GM19240 (cell line): Measurements from ENCODE around the gene NDUFA12.

Experiments used
- DNase-seq: peaks from one replicate; pipeline ENCODE4 v3.0.0; 2011; ENCODE audit warnings: low spot score; ENCODE audit not compliant: insufficient read length

The NDUFA12 gene

DNA sequence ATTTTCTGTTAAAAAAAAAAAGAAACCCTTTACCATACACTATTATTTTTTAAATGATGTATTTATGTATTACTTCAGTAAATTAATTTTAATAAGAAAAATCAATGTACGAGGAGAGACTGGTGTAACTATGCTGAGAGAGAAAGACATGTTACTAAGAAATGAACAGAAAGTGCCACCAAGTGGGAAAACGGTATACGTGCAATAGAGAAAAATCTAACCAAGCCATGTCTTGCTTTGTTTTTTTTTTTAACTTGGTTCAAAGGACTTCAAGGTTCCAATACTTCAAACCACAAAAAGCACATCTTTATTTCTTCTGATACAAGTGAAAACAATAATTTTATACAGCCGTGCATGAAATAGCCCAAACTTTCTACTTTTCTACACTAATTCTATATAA, 22.9 kb downstream of the NDUFA12 start:
- DNase-seq = no peak

DNA sequence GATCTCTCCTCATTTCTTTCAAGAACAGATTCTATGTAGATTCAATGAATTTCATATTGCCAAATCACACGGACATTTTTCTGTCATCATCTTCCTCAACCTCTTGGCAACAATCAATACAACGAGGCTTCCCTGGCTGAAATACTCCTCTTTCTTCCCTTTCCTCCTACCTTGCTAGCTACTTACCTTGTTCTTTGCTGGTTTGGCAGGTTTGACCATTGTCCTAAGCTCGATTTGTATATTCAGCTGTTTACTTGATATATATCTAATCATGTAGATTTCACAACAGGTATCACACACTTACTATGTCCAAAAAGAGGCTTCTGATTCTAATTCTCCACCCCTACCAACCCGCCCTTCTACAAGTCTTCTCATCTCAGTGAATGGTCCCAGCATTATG, 23.6 kb downstream of the NDUFA12 start:
- DNase-seq = no peak

DNA sequence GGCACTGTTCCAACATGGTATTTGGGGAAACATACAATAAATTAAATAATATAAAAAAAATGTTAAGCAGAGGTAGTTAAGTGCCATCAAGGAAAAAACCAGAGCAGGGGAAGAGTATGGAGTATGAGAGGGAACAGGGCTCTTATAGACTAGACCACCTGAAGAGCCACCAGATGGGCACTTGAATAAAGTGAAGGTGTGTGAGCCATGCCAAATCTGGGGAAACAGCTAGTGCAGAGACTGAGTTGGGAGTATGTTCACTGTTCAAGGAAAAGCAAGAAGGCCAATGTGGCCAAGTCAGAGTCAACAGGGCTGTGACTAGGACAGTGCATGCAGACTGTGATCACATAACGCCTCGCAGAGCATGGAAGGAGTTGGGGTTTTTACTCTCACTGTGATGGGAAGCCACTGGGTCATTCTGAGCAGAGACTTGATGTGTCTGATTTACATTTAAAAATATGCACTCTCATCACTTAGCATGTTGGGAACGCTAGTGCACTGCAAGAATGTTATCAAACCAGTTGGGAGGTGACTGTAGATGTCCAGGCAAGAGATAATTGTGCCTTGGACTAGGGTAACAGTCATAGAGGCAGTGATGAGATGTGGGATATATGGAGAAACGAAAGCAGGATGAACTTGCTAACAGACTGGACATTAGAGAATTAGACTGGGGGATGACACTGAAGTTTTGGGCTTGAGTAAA, 25.6 kb downstream of the NDUFA12 start:
- no peak for DNase-seq

DNA sequence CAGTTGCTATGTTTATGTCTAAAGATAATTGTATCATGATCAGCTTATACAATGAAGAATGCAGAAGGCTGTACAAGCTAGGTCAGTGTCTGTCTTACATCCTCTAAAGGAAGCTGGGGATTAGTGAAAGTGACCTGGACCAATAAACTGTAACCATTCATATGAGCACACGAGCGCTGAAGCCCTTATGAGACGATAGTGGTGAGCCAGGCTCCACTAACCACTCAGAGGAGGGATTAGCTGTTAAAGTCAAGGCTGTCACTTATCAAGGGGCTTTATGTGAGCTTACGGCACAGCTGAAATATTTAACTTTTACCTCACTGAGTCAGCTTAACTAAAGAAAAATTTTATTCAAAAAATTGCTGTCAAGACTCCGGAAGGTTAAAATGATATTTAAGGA, 30.3 kb downstream of the NDUFA12 start:
- no peak for DNase-seq

DNA sequence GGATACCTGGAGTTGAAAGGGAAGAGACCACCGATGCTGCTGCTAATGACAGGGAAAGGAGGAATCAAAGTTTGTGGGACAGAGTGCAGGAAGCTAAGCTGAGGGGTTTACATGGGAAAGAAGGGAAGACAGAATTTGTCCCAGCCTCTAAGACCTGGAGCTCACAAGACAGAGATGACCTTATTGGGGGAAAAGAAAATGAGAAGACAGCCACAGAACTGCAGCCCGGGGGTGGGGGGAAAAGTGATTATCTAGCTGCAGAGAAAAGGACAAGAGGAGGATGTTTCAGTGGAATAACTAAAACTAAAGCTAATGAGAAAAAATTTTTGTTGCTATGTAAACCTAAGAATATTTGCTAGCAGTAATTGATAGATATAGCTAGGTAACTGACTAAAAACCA, 30.7 kb downstream of the NDUFA12 start:
- DNase-seq = no peak

- DNase-seq = no peak
Observed at GRCh38 chr12:94971923-94972322, 31.6 kb downstream of the NDUFA12 start.

- DNase-seq = no peak
Observed at GRCh38 chr12:94970560-94970959, 32.9 kb downstream of the NDUFA12 start.

DNA sequence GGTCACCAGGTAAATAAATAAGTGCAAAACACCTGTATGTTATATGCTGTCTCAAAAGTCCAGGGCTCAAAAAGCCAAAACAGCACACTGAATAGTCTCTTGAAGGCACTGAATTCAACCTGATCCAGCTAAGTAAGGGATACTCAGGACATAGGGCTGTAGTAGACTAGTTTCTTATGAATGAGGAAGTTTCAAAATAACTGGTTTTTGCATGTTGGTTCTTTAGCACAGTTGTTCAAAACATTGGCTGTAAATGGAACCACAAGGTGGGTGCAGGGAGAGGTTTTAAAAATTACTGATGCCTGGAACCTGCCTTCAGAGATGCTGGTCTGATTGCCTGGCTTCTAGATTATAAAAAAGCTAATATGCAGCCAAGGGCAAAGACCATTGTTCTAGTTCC, 34.1 kb downstream of the NDUFA12 start:
- DNase-seq = no peak

DNA sequence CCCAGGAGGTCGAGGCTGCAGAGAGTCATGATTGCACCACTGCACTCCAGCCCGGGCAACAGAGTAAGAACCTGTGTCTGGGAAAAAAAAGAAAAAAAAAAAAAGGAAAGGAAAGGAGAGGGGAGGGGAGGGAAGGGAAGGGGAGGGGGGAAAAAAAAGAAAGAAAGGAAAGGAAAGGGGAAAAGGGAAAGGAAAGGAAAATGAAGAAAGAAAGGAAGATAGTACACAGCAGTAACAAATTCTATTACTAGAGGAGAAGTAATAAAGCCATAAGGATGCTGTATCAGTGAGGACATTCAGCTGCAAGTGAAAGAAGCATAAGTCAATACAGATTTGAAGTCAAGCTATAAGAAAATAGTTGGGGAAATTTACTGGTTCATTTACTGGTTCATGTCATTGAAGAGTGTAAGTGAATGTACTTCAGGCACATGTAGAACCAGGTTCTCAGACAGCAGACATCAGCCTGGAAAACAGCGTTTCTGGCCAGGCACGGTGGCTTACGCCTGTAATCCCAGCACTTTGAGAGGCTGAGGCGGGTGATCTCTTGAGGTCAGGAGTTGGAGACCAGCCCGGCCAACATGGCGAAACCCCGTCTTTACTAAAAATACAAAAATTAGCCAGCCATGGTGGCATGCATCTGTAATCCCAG, 37.4 kb downstream of the NDUFA12 start:
- no peak for DNase-seq

DNA sequence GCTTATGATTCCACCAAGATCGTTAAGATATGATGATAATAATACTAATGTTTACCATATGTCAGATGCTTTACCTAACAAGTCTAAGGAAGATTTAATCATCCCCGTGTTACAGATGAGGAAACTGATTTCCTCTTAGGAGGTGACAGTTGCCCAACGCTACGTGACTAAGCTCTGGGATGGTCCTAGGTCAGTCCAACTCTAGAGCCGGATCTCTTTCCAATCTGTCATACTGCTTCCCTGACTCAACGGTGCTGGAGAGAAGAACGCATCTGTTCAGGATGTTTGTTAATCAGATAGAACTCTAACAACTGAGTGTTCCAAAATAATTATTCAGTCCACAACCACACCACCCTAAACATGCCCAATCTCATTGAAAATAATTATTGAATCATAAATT, 39.8 kb downstream of the NDUFA12 start:
- no peak for DNase-seq

GRCh38 chr12:94962670-94963069, 40.8 kb downstream of the NDUFA12 start:
- no peak for DNase-seq

GRCh38 chr12:94961911-94962310, 41.6 kb downstream of the NDUFA12 start:
- no peak for DNase-seq

- no peak for DNase-seq
Observed at GRCh38 chr12:94961256-94961824, 42.2 kb downstream of the NDUFA12 start.

DNA sequence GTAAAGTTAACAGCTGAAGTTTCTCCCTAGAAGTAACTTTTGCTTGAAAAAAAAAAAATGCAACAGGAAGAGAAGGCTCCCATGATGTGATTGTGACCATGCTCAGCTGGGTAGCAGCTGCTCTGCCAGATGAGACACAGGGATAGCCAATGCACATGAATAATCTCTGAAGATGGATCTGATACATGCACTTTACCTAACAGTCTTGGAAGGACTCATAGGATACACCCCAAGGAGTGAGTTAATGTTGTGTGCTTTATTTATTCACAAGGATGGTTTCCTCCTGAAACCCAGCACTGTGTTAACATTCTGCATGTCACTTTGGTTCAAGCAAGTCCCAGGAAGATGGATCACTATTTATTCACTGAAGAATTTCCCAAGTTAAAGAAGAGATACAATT, 46.5 kb downstream of the NDUFA12 start:
- DNase-seq = no peak

DNA sequence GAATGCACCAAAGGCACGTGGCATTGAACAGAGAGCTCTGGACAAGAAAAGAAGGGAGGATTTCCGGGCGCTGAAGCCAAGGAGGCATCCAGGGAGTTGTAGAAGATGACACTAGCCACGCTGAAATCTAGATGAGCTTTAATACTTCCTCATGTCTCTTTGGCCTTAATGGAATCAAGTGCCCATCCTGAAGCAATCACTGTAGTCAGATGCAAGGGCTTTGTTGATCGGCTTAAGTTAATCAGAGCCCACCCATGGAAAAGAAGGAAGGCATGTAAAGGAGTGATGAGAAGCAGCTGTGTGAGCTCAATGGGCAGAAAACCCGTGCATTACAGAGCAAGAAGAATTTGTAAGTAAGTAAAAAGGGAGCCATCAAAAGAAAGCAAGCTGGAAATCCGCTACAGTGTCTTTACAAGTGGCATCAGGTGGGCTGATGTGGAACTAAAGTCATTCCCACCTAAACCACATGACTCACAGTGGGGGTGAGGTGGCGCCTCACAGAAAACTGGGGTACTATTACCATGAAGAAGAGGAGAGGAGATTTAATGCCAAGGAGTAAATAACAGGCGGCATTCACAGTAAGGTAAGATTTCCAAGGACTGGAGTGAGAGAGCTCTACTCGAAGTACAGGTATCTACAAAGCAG, 48.4 kb downstream of the NDUFA12 start:
- DNase-seq = no peak

- DNase-seq = no peak
Observed at GRCh38 chr12:94954029-94954685, 49.3 kb downstream of the NDUFA12 start.

DNA sequence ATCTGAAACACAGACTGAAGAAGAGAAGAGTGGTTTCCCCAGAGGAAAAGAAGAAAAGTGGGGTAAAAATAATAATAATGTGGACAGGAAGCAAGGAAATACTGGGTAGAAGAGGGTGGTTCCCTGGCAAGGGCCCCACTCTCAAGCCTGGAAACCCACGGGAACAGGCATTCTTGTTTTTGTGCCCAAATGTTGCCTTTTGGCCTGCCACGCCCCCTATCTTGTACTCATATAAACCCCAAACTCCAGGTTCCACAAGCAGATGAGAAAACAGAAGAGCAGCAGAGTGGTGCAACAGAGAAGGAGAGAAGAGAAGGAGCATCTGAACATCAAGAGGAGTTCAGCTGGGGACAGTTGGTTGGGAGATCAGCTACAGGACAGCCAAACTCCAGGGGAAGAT, 51.2 kb downstream of the NDUFA12 start:
- DNase-seq = no peak

DNA sequence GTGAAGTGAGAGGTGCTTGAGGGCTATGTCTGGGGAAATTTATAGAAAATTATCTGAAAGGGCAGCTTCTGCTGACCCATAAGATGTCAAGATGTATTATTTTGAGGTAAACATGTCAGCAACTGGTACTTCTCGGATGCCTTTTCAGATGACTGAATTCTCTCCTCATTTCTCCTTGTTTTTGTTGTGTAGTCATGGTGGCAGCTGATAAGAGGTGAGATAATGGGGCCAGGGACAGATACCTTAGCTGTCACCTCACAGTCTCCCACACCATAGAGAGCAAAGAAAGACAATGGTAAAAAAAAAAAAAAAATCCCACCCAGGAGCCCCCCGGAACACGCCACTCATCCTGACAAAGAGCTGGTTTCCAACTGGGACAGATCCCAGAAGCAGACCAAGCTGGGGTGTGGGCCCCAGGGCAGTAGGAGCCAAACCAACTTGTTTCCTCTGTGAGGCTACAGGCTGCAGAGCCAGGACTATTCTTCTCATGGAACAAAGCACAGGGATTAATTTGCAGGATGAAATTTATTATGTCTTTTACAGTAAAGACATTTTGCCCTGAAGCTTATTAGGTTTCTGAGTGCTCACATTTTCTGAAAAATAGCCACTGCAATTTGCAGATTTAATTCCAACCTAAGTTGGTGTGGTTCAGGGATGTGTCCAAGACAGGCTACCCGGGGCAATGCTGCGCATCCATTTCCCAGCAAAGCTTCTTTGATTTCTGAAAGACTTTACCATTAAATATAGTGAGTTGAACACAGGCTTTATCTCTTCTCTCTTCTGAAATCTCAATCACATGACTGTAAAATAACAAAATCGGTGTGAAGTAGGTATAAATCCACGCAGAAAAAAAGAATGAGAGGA, 52.2 kb downstream of the NDUFA12 start:
- no peak for DNase-seq

DNA sequence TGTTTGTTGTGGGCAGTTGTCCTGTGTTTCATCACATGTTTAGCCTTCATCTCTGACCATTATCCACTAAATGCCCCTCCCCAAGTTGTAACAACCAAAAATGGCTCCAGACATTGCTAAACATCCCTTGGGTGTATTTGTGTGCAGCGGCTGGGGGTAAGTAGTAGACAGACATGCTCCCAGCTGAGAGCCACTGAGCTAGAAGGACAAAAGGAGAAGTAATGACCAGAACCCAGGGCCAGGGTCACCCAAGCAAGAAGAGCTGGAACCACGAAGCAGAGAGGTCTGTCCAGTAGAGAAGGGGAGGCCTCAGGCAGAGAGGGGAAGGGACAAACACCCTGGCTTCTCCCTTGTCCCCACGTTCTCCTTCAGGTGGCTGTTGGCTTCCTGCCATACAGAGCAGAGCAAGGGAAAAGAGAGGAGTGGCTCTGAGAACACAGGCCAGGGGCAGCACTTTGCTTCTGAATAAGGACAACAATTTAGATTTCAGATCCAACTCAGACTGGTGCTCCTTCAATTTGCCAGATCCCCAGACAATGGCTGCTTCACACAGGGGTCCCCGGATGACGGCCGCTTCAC, 55.2 kb downstream of the NDUFA12 start:
- DNase-seq = no peak

GRCh38 chr12:94942663-94943062, 60.8 kb downstream of the NDUFA12 start:
- no peak for DNase-seq

- no peak for DNase-seq
Observed at GRCh38 chr12:94941440-94941862, 62.0 kb downstream of the NDUFA12 start.
